Activated T-cell treated with anti-CD3 and anti-CD28 coated beads, Interleukin-2, amount 50 U/mL, for 48 hours (primary cell): ENCODE measurements around the gene TMEM244.
"Not testable (repeated sequence)": the region's sequence is repeated elsewhere in the genome, so short reads cannot be mapped to it uniquely, and the experiment has no call there.

Source experiments
- DNase-seq, 2 experiments: peaks; one replicate each; pipeline ENCODE4 v3.0.0-alpha.2; 2020

Gene TMEM244, protein sequence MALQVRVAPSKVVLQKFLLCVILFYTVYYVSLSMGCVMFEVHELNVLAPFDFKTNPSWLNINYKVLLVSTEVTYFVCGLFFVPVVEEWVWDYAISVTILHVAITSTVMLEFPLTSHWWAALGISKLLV

GRCh38 chr6:129860908-129861665, at the start of gene TMEM244:
Gene TMEM244, minus strand, starts transcription at chr6:129861315. Its CDS starts 127 bp downstream, at chr6:129861188.
- peak in 1 of 2 experiments; percentile 20 for DNase-seq

- DNase-seq = no peak
These were observed 47.7 kb upstream of the TMEM244 start for GRCh38 chr6:129908858-129909257.

DNA sequence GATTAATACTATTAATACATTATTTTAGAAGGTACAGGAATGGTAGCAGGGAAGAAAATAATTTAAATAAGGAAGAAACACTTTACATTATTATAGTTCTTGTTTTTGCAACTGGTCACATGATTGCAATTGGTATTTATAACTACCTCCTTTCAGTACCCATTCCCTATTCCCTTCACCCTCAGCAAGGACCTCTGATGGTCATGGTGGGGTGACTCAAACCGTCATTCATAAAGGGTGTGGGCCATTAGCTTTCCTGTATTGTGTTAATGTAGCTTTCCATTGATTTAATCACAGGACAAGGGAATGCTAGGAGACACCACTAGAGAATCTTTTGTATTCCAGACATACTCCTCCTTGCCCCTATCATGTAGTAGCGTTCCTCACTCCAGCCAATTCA, 47.2 kb upstream of the TMEM244 start:
- DNase-seq = no peak

- no peak for DNase-seq
These were observed 45.5 kb upstream of the TMEM244 start for GRCh38 chr6:129906515-129907077.

DNA sequence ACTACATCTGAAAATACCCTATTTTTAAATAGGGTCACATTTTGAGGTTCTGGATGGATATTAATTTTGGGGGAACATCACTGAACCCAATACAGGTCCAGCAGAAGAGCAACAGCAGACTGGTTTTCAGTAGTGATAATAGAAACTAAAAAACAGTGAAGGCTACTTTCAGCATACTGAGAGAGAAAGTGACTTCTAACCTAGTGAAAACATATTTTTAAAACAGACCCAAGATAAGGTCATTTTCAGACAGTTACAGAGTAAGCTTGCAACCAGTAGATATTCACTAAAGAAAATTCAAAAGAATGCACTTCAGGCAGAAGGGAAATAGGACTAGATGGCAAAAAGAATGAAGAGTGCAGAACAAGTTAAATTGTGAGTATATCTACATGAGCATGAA, 42.0 kb upstream of the TMEM244 start:
- DNase-seq = no peak

DNA sequence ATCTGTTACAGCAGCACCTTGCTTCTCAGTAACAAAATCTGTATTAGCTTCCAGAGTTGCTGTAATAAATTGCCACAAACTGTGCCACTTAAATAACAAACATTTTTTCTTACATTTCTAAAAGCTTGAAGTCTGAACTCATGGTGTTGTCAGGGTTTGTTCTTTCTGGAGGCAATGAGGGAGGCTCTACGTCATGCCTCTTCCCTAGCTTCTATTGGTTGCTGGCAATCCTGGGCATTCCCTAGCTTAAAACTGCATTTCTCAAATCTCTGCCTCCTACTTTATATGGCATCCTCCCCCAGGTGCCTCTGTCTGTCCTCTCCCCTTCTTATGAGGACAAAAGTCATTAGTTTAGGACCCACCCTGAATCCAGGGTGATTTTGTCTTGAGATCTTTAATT, 41.6 kb upstream of the TMEM244 start:
- no peak for DNase-seq

DNA sequence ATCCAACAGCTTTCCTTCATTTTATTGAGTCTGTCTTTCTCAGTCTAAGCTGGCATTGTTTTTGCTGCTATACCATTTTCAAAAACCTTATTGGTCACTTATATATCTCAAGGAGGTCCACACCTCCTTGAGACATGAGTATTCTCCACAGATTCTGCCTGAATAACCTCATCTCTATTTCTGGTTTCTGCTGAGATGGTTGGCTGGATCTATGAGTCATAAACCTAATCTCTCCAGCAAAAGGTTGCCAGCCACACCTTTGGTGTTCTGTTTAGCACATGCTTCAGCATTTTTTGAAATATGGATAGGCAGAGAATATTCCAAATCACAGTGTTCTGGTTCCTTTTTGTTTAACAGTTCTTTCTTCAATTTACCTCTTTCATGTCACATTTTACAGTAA, 40.8 kb upstream of the TMEM244 start:
- no peak for DNase-seq

DNA sequence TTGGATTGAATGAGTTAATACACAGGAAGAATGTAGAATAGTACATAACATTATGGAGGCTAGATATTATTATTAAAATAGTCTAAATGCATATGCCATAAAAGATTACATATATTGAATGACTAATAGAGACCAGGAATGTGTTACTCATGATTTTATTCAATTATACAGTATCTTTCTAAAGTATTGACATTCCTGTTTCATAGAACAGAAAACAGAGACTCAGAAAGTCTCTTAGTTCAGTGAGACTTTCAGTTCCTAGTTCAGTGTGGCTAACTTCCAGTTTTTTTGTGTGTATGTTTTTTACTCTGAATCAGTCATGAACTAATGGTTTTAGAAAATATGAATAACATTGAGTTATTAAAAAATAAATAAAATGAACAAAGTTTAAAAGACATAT, 34.6 kb upstream of the TMEM244 start:
- no peak for DNase-seq

DNA sequence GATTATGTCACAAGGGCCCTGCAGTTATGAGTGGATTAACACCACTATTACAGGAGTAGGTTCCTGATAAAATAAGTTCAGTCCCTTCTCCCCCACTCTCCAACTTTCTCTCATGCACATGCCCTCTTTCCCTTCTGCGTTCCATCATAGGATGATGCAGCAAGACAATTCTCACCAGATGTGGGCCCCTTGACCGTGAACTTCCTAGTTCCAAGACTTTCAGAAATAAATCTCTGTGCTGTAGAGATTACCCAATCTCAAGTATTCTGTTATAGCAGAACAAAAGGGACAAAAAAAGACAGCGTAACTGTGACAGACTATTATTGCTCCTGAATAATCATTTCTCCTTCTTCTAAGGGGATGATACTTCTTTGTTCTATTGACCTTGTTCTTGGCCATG, 33.8 kb upstream of the TMEM244 start:
- no peak for DNase-seq

- DNase-seq = no peak
These were observed 32.5 kb upstream of the TMEM244 start for GRCh38 chr6:129893640-129894039.

DNA sequence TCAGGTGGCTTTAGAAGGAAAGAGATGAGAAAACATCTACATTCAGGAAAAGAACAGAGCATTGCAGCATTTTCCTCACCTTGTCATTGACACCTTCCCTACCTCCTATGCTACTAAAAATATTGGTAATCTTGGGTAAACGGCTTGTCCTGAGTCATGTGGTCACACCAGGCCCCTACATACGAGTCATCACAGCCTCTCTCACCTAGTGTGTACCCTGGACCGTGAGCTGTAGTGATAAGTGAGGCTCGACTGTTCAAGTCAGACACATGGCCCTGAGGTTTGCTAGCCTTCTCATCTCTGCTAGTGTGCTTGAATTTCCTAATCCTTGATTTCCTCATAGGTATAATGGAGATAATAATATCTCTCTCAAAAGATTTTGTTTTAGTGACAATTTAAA, 29.6 kb upstream of the TMEM244 start:
- no peak for DNase-seq

GRCh38 chr6:129890164-129890563, 29.0 kb upstream of the TMEM244 start:
- no peak for DNase-seq

DNA sequence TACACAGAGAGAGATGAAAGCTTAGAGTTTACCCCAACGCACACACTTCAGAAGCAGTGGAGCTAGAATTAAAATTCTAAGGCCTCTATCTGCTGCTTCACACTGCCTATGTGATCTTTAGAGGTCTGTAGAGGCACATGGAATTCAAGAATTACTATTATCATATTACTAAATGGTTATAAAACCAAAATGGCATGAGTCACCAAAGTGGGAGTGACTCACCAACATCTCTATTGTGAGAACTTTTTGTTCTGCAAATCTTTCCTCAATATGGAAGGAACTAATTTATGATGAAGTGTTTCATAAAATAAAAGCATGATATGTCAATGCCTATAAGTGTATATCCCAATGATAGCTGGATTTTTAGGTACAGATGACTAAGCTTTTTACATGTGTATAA, 28.5 kb upstream of the TMEM244 start:
- DNase-seq = no peak

- DNase-seq = no peak
These were observed 25.5 kb upstream of the TMEM244 start for GRCh38 chr6:129886401-129887155.

- DNase-seq = no peak
These were observed 23.1 kb upstream of the TMEM244 start for GRCh38 chr6:129884211-129884610.

GRCh38 chr6:129882510-129883023, 21.5 kb upstream of the TMEM244 start:
- no peak for DNase-seq

DNA sequence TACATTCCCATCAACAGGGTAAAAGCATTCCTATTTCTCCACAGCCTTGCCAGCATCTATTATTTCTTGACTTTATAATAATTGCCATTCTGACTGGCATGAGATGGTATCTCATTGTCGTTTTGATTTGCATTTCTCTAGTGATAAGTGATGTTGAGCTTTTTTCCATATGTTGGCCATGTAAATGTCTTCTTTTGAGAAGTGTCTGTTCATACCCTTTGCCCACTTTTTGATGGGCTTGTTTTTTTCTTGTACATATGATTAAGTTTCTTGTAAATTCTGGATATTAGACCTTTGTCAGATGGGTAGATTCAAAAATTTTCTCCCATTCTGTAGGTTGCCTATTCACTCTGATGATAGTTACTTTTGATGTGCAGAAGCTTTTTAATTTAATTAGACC, 16.8 kb upstream of the TMEM244 start:
- not testable (repeated sequence) for DNase-seq

DNA sequence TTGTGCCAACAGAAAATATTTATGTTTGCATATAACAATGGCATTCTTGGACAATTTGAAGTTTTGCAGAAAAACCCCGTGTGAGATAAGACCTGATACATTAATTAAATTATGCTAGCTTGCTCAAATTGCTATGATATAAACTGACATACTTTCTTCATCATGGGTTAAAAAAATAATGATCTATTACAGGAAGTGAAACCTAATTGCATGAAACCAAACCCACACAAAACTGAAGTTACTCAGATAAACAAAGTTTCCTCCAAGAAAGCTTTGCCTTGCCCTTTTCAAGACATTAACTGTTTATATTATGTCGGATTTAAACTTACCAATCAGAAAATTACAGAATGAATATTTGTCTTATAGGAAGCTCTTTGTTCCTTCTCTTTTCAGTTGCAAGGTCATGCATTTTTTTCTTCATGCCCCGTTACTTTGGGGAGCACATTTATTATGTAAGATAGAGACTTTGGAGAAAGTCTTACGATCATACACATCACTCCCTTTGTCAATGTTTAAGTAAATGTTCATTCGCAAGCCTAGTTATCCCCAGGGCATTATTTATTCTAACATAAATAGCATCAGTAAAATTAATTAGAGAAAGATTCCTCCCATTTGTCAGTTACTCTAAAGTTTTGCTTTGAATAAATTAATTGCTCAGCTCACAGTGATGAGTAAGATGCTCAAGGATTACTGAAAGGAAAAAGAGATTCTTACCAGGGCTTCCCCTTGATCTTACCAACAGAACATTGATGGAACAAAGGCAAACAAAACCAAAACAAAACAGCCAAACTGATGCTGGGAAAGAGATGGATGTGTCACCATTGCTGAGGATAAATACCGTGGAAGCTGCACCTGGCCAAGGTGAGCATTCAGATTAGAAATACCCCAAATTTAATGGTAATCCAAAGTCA, 14.8 kb upstream of the TMEM244 start:
- no peak for DNase-seq

DNA sequence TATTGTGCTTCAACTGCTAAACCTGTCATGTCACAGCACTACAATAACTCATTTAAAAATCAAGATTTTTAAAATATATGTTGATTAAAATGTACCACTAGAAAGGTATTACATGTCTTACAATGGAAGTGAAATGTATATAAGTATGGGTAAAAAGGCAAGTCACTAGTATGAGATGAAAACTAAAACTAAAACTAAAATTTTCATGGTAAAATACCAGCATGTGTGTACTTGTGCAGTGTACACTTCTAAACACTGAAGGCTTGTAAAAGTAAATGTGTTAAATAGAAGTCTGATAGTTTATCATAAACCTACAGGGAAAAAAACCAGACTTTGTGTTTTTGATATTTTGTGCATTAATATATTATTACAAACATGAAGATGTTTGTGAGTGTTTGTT, 13.7 kb upstream of the TMEM244 start:
- DNase-seq = no peak

- DNase-seq = no peak
These were observed 11.5 kb upstream of the TMEM244 start for GRCh38 chr6:129872586-129872985.

DNA sequence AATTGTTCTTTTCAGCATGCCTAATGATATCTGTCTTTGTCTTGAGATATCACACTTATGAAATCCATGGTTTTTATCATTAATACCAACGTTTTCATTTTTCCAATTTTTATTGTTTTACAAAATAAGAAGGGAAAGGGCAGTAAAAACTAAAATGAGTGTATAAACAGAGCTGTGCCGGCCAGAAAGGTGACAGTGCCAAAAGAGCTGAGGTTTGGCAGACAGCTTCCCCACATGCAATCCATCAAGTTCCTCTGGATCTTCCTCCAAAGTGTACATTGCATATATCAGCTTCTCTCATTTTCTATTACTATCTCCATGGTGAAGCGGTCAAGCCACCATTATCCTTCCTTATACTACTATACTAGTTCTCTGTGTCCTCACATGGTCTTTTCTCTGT, 10.1 kb upstream of the TMEM244 start:
- no peak for DNase-seq

DNA sequence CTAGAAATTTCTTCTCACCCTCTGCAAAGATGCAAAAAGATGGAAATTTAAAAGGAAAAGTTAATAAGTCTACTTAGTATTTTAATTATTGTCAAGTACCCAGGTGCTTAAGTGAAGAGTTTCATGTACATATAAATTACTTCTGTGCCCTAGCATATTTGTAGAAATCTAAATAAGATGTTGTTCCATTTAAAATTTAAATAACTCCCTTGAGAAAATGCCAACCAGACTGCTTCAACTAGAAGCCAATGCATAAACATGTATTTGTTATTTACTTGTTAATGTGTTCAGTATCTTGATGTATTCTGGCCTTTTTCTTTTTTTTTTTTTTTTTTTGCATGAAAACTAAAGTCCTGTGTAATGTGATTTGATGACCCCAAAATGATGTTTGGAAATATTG, 6.3 kb upstream of the TMEM244 start:
- DNase-seq = no peak

GRCh38 chr6:129866688-129867087, 5.6 kb upstream of the TMEM244 start:
- DNase-seq = no peak
